Prostate gland (tissue), 2 donors: ENCODE data around the gene GJB6. TPM values are rescaled to one million over a fixed set of nuclear protein-coding genes. Genes with fewer than 3 reads are reported as not detected.

Experiments
- DNase-seq: peaks from one replicate; pipeline ENCODE4 v3.0.0-alpha.2; 2019; ENCODE audit warnings: low spot score
- H3K27ac ChIP-seq, 2 donors: fragments of 200-600 bp; sonication (generic); 2 replicates each; pipeline ENCODE4 v1.5.1; 2017 to 2019
- H3K27me3 ChIP-seq: fragments of 200-600 bp; sonication (generic); replicated peaks from 2 replicates; pipeline ENCODE4 v1.5.1; 2019; ENCODE audit not compliant: insufficient read depth
- H3K36me3 ChIP-seq, 2 donors: fragments of 200-600 bp; sonication (generic); 1 replicate in 1 of 2; 2 replicates in 1 of 2; pipeline versions ENCODE4 v1.5.1 to v1.8.1; 2017 to 2019
- H3K4me1 ChIP-seq: fragments of 200-600 bp; sonication (generic); replicated peaks from 2 replicates; pipeline ENCODE4 v1.5.1; 2019
- H3K4me3 ChIP-seq, 2 donors: fragments of 200-600 bp; sonication (generic); 2 replicates each; pipeline ENCODE4 v1.5.1; 2017 to 2019
- H3K9me3 ChIP-seq: fragments of 200-600 bp; sonication (generic); 2 replicates; pipeline ENCODE4 v1.5.1; 2017
- POLR2A ChIP-seq: fragments of 450-650 bp; IDR thresholded peaks from one replicate; pipeline ENCODE4 v1.6.1; 2016; ENCODE audit warnings: antibody characterized with exemption, mild to moderate bottlenecking
- POLR2AphosphoS5 ChIP-seq: sonication (generic); formaldehyde crosslinking; IDR thresholded peaks from one replicate; pipeline ENCODE4 v1.6.1; 2017; ENCODE audit warnings: antibody characterized with exemption
- WGBS: methylation state at CpG from one replicate; pipeline ENCODE4 v1.1.5; 2018; 5-methylcytosine and 5-hydroxymethylcytosine counted together
- intact Hi-C: fragments of 100-400 bp; cut with DNase I; formaldehyde crosslinking; loops from one replicate; pipeline ENCODE4 v1.14.2; 2022
- total RNA-seq, 2 donors: library from RNA; depleted of rRNA; stranded (reverse); fragments of >200 nt; gene quantifications; one replicate each; pipeline ENCODE4 v1.1.0, GENCODE V29; 2016
- TF ChIP-seq, protein P1 (sequence below), 4 experiments: fragments of 200-600 bp in 2 of 4; fragments of 450-650 bp in 2 of 4; sonication (generic) in 2 of 4; IDR thresholded peaks; 1 replicate in 3 of 4; 2 replicates in 1 of 4; pipeline ENCODE4 v1.5.1; 2016 to 2019; ENCODE audit warnings: antibody characterized with exemption in 4 of 4, mild to moderate bottlenecking in 2 of 4, moderate library complexity in 2 of 4

The GJB6 gene
- total RNA-seq, 2 donors from 2014 or later: 0.28 to 0.32 TPM

DNA sequence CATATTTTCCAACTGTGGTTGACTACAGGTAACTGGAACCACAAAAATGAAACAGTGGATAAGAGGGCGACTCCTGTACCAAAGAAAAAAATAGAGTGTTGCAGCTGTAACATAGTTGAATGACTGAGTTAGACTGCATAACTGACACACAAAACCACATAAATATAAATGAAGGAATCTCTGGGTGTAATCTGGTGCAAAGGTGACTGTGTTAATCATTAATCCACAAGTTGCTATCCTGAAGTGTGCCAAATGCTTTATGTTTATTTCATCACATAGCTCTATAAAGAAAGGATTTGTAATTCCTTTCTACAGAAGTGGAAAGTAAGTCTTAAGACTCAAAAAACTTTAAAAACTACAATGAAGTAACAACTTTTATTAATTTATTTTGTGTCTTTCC lies 33.3 kb downstream of the GJB6 start:
- Histone ChIP-seq H3K4me3 (no peak overlapping the region), H3K27me3 (no peaks in the 10 kb centered on the region), H3K4me1 (no peaks in the 10 kb centered on the region), H3K27ac (no peak overlapping the region), H3K9me3 (peaks cover 2% of the 10 kb centered on the region), H3K36me3 (no peaks in the 10 kb centered on the region)
- WGBS: 81% methylated on average over 1 of the region's 1 CpG
- intact Hi-C loops: loop anchor here (10.0 kb wide), 1 partner anchor 286 kb away; no protein-coding TSS in a partner anchor
- no peak for DNase-seq
- TF ChIP-seq POLR2AphosphoS5: no peak
- no peak for TF ChIP-seq POLR2A
- TF ChIP-seq, protein P1, sequence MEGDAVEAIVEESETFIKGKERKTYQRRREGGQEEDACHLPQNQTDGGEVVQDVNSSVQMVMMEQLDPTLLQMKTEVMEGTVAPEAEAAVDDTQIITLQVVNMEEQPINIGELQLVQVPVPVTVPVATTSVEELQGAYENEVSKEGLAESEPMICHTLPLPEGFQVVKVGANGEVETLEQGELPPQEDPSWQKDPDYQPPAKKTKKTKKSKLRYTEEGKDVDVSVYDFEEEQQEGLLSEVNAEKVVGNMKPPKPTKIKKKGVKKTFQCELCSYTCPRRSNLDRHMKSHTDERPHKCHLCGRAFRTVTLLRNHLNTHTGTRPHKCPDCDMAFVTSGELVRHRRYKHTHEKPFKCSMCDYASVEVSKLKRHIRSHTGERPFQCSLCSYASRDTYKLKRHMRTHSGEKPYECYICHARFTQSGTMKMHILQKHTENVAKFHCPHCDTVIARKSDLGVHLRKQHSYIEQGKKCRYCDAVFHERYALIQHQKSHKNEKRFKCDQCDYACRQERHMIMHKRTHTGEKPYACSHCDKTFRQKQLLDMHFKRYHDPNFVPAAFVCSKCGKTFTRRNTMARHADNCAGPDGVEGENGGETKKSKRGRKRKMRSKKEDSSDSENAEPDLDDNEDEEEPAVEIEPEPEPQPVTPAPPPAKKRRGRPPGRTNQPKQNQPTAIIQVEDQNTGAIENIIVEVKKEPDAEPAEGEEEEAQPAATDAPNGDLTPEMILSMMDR (IDR thresholded peaks at IDR 0.05): no peak

DNA sequence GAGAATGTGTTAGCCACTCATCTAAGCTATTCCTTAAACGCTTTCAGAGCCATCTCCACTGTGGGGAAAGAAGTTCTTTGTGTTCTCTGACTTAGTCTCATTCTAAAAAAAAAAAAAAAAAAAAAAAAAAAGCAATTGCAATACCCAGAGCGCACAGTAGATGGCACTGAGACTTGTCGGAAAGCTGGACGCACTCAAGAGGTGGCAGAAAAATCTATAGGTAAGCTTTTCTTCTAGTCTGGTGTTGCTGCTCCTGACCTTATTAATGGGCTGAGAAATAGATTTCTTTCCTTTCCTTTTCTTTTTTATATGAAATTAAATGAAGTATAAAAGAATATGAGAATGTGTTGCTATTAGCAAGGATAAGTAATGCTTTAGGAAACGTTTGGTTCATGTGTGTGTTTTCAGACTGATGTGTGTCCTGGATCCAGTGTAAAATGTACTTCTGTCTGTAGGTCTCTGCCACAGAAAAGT lies 34.7 kb downstream of the GJB6 start:
- Histone ChIP-seq H3K4me3 (no peak overlapping the region), H3K9me3 (no peaks in the 10 kb centered on the region), H3K27me3 (no peaks in the 10 kb centered on the region), H3K4me1 (peaks cover 4% of the 10 kb centered on the region), H3K36me3 (no peaks in the 10 kb centered on the region), H3K27ac (no peak overlapping the region)
- intact Hi-C loops: loop anchor here (10.0 kb wide), 1 partner anchor 287 kb away; no protein-coding TSS in a partner anchor
- TF ChIP-seq, protein P1 (IDR thresholded peaks at IDR 0.05): peak; percentile 19 to 53 (median 40)
- TF ChIP-seq POLR2A: no peak
- TF ChIP-seq POLR2AphosphoS5: no peak
- DNase-seq: no peak
- WGBS: 11% methylated on average over 5 of the region's 5 CpGs

DNA sequence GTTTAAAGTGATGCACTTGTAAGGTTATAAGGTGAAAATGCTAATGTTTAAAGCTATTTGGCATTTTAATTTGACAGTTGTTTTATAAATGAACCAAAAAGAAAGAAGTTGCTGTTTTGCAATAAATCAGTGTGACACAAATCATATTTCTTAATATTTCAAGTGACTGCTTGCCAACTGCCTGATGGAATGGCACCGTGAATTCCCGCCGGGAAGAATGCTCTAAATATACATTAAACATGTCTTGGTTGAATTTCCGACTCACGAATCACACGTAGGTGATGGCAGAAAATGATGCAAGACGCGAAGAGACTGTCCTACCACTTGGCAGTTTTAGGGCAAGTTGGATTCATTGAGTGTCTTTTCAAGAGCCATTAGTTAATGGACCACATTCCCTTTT lies 36.3 kb downstream of the GJB6 start:
- 78% methylated on average over 8 of the region's 8 CpGs for WGBS
- Histone ChIP-seq H3K27me3 (no peaks in the 10 kb centered on the region), H3K36me3 (no peaks in the 10 kb centered on the region), H3K4me1 (peaks cover 5% of the 10 kb centered on the region), H3K9me3 (no peaks in the 10 kb centered on the region), H3K27ac (no peak overlapping the region), H3K4me3 (no peak overlapping the region)
- DNase-seq: no peak
- TF ChIP-seq POLR2AphosphoS5 (no peak), POLR2A (no peak)
- TF ChIP-seq, protein P1 (IDR thresholded peaks at IDR 0.05): no peak
- intact Hi-C loops: loop anchor here (10.0 kb wide), 1 partner anchor 289 kb away; no protein-coding TSS in a partner anchor

DNA sequence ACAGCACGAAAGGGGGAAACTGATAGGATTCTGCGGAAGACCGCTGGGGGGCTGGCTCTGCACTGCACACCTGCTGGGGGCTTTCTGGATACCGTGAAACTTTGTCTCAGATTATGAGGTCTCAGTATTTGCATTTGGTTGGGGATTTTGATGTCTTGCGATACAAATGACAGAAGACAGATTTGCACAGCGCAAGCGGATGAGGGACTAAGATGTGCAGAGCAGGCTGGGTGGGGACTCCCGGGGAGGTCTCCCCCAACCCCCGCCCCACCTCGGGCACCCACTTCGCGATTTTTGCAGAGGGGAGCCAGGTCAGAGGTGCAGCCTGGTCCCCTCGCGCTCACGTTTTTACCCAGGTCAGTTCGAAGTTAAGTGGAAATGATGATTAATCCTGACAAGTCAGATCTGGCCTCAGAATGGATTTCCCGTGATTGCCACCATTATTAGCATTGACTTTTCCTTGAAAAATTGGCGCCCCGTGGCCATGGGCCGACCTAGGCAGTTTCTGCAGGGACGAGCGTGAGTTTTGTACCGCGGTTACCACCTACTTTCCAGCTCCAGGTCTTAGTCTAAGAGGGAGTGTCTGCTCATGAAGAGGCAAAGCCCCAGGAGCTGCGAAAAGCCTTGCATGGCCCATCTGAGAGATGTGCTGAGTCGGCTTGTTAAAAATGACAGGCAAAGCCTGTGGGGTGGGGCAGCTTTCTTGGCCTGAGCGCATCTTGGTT lies 38.0 kb downstream of the GJB6 start:
- no peaks in the 10 kb centered on the region for H3K9me3 ChIP-seq
- WGBS: 37% methylated on average over 27 of the region's 27 CpGs
- H3K27me3 ChIP-seq: no peaks in the 10 kb centered on the region
- TF ChIP-seq POLR2AphosphoS5 (no peak), POLR2A (no peak)
- TF ChIP-seq, protein P1 (IDR thresholded peaks at IDR 0.05): no peak
- no peak for DNase-seq
- no peaks in the 10 kb centered on the region for H3K36me3 ChIP-seq
- intact Hi-C loops: loop anchor here (10.0 kb wide), 1 partner anchor 291 kb away; no protein-coding TSS in a partner anchor
- peaks cover 5% of the 10 kb centered on the region for H3K4me1 ChIP-seq
- H3K27ac ChIP-seq: no peak overlapping the region
- no peak overlapping the region for H3K4me3 ChIP-seq
